CD4-positive, alpha-beta T cell treated with Interleukin-15 for 4 hours (primary cell): Measurements from ENCODE around the gene PPP2R5E.
"Not testable (repeated sequence)": the region's sequence is repeated elsewhere in the genome, so short reads cannot be mapped to it uniquely, and the experiment has no call there.

Experiments used
- DNase-seq: peaks from one replicate; pipeline ENCODE4 v3.0.0-alpha.2; 2020; ENCODE audit warnings: low spot score

The PPP2R5E gene

DNA sequence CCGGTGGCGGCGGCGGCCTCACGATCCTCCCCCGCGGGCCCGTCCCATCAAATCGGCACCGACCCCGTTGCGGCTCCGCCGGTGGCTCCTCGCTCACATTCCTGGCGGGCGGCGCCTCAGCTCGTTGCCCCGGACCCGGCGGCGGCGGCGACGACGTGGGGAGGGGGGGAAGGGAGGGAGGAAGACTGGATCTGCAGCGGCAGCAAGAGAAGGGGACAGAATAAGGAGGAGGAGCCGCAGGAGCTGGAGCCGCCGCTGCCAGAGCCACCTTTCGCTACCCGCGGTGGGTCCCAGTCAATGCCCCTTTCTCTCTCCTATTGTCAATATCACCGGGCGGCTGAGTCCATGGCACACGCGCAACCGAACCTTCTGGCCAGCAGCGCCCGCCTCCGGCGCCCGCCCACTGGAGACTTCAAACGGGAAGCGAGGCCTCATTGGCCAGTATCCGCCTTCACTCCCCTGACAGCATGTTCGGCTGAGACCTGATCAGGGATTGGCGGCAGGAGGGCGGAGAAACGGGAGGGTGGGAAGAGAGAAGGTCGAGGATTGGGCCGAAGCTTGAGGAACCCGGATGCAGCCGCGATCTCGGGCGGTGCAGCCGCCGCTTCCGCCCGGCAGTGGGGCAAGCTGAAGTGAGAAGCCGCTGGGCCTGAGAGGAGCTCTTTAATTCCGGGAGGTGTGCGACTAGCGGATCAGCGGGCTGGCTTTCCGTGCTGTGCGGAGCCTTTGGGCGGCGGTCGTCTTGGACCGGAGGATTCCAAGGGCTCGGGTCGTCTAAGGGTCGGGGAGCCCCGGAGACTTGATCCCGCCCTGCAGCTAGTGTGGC lies at the start of gene PPP2R5E:
TSS of gene PPP2R5E (minus strand) at position 378 of the 826 bp plus-strand sequence. CDS start 3,692 bp downstream, outside the sequence.
- DNase-seq: peak; percentile 98

DNA sequence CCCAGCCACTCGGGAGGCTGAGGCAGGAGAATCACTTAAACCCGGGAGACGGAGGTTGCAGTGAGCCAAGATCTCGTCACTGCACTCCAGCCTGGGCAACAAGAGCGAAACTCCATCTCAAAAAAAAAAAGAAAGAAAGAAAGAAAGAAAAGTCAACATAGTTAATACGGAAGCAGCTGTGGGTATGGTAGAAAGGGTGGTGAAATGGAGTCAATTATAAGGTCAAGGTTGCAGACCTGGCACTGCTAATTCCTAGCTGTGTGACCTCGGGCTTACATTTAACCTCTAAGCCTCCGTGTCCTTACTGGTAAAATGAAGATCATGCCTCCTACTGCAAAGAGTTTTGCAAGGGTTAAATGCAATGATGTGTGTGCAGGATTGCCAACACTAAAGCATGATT lies 39.9 kb upstream of the PPP2R5E start:
- DNase-seq: not testable (repeated sequence)

DNA sequence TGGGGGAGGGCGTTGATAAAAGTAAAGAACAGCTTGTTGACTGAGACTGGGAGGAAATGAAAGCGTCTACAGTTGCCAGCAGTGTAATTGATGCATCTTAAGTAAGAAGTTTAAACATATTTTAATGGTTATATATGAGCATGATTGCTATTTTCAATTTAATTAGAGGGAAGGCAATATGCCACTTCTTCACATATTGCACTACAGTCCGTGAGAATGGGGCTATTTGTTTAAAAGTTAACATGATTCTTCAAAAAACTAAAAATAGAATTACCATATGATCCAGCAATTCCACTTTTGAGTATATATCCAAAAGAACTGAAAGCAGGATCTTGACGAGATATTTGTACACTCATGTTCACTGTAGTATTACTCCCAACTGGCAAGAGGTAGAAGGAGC lies 38.3 kb upstream of the PPP2R5E start:
- no peak for DNase-seq

DNA sequence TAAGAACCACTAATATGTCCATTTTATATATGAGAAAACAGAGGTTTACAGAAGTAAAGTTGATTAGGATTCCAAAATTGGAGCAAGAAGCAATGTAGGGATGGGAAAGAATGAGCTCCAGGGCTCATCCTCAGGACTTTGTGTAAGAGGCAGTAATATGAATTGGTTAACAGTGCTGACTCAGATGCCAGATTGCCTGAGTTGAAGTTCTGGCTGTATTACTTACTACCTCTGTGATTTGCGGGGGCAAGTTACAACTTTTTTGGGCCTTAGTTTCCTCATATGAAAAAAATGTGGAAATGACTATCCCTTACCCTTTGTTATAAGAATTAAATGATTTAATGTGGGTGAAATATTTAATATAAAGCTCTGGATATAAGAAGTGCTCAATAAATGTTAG lies 35.1 kb upstream of the PPP2R5E start:
- DNase-seq: no peak

DNA sequence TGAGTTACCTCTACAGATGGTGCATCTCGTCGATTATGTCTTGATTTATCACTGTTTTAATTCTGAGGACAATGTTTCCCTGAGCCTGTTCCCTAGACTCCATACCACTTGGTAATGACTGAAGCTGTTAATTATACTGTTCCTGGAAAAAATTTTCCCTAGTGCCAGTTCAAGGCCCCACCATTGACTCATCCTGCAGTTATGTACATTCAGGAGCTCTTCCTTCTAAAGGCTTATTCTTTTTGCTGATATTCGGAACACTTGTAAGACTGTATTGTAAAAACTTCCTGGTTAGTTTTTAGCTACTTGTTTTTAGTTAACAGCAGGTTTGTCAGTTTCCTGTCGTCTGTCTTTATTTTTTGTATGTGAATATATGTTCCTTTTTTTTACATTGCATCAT lies 30.4 kb upstream of the PPP2R5E start:
- DNase-seq: no peak

DNA sequence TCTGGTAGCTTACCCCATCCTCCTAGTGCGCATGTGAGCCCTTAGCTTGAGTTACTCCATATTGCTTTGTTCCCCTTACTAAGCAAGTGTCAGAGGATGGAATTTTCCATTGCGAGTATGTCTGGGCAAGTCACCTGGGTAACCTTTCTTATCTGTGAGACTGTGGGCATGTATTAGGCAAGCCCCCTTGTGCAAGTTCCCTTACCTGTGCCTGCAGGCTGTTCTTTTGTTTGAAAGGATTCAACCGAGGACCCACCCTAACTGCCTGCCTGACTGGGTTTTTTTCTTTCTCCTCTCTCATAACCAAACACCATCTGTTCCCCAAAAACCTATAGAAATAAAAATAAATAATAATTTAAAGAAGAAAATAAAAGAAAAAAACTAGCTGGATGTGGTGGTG lies 22.3 kb upstream of the PPP2R5E start:
- DNase-seq: no peak

DNA sequence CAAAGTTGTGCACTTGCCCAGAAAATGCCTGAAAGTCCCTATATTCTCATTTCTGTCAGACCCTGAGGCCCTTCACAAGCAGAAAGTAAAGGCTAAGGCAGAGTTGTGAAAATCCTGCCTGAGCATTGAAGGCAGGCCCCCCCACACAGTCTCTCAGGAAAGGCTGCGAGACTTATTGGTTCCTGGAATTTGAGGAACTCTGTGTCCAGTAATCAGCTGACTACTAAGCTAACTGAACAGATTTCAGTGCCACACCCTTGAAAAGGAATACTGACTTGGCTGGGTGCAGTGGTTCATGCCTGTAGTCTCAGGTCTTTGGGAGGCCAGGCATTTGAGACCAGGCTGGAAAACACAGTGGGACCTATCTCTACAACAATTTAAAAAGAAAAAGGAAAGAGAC lies 21.1 kb upstream of the PPP2R5E start:
- DNase-seq: no peak

DNA sequence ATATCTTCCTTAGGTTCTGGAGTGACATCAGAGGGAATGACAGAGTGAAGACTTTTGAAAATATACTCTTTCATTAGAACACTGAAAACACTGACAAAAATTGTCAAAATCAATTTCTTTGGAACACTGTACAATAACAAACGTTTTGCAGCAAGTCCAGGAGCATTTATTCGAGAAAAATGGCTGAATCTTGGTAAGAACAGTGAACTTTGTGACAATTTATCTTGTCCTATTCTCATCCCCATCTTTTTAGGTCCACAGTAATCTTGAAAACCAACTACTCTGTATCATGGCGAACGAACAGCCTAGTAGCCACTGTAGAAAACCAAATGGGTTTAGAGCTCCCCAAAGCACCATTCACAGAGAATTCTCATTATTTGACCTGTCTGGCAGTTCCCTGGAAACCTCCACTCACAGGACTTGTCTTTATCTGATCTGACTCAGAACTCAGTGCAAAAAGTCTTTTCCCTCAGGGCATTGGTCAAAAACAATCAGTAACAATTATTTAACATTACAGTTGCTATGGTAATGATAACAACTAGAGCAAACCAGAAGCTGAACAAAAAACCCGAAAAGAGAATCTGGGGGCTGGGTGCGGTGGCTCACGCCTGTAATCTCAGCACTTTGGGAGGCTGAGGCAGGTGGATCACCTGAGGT lies 20.3 kb upstream of the PPP2R5E start:
- no peak for DNase-seq

DNA sequence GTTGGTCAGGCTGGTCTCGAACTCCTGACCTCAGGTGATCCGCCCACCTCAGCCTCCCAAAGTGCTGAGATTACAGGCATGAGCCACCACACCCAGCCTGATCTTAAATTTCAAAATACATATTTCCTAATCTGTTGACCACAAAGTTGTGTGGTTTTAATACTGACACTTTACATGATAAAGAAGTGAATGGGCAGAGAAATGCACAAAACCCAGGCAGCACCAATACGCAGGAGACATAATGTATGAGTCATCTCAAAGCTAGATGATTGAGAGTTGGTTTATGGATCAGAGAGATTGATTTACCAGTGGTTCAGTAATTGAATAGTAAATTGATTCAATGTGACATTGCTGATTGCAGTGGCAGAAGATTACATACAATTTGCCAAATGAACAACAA lies 19.2 kb upstream of the PPP2R5E start:
- no peak for DNase-seq

DNA sequence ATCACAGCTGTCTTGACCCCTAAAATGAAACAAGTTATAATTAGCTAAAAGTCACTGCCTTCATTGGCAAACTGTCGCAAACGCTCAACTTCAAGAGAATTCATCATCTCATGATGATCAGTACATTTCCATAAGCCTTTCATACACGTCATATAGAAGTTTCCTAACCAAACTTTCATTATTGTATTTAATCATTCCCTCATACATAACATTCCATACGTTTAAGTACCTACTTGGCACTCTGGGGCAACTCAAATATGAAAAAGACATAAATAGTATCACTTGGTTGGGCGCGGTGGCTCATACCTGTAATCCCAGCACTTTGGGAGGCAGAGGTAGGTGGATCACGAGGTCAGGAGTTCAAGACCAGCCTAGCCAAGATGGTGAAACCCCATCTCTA lies 12.4 kb upstream of the PPP2R5E start:
- DNase-seq: no peak

DNA sequence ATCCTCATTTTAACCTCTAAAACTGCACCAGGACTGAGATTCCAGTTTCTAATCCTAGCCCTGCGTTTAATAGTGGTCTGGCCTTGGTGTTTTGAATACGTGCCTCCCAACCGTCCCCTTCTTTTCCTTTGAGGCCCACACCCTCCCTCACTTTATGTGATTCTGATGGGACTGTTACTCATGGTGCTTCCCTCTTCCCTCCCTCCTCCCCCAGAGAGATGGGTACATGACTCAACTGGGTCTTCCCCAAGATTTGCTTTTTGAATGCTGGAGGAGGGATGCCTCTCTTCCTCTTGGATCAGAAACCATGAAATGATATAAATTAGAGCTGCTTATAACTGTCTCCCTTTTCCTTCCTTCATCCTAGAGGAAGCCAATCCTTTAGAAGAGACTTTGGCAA lies 8.2 kb upstream of the PPP2R5E start:
- no peak for DNase-seq

DNA sequence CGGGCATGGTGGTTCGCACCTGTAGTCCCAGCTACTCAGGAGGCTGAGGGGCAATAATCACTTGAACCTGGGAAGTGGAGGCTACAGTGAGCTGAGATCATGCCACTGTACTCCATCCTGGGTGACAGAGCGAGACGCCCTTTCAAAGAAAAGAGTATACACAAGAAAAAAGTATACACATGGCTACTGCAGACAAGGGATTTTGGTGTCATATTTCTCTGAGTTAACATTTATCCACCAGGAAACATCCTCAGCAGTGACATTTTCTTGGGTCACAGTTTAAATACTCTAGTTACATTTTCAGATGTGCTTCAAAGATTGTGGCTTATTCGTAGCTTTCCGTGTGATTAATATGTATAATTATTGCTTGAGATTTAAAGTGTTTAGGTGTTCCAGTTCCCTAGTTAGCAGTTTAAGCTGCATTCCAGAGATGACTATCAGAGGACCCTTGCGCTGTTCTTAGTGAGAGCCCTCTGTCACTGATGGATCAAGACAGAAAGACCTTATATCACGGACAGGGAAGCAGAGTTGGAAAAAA lies 4.7 kb upstream of the PPP2R5E start:
- DNase-seq: no peak

DNA sequence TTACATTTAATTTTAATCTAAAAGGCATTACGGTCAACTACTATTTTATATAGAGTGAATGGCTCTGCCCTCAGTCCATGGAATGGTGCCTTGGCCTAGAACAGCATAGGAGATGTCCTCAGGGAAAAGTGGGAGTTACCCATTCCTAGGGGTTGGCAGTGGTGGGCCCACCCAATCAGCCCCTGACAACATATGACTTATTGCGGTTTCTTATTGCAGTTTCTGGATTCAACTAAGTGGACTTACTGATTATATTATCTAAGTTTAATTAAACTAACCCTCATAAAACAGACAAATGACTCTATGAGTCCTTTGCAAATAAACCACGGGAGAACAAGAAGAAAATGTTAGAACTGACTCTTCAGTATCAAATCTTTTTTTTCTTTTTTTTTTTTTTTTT lies 2.3 kb upstream of the PPP2R5E start:
- no peak for DNase-seq

DNA sequence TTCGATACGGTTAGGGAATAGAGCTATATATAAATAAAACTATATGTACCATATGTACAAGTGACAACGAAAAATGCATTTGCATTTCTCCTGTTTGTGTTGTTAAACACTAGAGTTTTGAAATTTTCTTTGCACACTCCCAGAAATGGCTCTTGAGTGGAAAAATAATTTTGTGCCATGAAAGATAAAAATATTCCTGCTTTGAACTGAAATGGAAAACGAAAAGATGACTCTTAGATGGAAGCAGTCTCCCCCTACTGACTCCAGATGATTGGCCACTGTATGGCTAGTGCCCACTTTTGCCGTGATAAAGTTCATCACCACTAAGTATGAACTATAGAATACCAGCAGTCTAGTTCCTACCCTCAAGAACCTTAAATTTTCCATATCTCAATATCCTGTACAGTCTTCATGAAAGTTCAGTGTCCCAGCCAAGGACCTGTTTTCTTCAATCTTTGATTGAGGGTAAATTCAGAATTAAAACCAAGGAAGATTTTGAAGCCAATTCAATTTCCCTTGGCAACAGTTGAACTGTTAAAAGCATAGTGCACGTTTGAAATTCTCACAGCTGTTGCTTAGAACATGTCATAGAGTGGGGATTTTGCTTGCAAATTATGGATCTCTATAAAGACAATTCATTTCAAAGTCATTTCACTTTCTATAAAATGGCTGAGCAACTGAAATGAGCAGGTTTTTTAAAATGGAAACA lies 1.6 kb upstream of the PPP2R5E start:
- DNase-seq: no peak

DNA sequence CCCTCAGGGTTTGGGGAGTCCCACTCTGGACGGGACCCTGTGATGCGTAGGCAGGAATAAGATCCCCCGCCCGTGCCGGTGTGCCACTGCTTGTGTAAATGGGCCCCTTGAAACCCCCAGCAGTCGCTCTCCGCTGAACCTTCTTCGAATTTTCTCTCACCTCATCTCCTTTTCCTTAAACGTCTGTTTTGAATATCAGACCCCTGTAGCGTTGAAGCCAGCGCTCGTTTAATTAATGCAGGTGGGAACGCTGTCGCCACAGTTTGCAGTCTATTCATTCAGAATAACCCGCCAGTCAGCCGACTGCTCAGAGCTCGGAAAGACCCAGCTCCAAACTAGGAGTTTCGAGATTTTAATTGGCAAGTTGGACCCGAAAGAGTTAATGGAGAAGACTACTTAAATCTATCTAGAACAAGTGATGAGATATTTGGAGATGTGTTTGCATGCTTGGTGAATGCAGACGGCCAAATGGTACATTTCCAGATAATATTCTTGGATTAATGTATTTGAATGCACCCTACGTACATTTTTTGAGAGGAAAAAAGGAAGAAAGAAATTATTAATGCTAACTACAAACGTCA lies 739 bp upstream of the PPP2R5E start:
- no peak for DNase-seq

DNA sequence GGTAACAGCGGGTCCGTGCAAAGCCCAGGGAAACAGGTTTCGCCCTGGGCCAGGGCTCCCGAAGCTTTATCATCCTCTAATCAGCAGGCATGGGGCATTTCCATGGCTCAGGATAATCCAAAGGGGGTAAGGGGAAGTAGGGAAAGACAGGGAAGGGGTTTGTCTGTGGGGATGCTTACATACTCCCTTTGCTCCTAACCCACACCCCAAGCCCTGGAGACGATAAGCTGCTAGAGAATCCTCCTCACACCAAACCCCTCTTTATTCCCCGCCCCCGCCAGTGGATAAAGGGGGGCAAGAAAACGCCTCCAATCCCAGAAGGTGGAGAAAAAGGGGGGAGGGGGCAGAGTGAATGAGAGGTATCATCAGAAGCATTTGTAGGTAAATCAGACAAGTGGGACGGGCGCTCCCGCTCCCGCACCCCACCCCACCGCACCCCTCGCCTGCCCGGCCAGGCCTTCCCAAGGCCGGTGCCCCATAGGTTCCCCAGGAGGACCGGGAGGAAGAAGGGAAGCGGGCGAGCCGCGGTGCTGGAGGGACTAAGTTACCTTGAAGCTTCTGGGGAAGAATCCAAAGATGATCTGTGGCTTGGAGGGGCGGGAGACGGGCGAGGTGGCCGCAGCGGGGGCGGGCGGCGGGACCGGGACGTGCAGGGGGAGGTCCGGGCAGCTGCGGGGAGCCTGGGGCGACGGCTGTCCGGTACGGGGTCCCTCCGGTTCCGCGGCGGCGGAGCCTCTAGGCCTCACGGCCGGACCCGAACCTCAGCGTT lies 762 bp downstream of the PPP2R5E start:
- no peak for DNase-seq

DNA sequence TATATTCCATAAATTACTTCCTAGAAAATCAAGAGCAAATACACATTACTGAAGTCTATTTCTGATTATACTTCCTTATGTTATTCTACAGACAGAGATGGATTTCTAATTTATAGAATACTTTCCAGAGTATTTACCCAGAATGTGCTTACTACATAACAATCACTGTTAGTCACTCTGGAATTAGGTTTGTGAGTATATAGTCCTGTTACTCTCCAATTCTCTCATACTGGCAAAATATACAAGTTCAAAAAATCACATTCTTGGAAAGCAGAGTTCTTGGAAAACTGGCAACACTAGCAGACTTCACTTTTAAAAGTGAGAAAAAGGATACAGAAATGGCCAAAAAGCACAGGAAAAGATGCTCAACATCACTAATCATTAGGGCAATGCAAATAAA lies 7.3 kb downstream of the PPP2R5E start:
- DNase-seq: no peak

DNA sequence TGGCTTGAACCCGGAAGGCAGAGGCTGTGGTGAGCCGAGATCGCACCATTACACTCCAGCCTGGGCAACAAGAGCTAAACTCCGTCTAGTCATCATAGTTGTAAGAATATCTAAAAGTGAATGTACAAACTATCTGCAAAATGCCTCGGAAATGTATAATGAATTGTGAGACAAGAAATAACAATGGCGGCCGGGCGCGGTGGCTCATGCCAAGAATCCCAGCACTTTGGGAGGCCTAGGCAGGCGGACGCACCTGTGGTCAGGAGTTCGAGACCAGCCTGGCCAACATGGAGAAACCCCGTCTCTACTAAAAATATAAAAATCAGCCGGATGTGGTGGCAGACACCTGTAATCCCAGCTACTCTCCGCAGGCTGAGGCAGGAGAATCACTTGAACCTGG lies 9.7 kb downstream of the PPP2R5E start:
- DNase-seq: no peak

DNA sequence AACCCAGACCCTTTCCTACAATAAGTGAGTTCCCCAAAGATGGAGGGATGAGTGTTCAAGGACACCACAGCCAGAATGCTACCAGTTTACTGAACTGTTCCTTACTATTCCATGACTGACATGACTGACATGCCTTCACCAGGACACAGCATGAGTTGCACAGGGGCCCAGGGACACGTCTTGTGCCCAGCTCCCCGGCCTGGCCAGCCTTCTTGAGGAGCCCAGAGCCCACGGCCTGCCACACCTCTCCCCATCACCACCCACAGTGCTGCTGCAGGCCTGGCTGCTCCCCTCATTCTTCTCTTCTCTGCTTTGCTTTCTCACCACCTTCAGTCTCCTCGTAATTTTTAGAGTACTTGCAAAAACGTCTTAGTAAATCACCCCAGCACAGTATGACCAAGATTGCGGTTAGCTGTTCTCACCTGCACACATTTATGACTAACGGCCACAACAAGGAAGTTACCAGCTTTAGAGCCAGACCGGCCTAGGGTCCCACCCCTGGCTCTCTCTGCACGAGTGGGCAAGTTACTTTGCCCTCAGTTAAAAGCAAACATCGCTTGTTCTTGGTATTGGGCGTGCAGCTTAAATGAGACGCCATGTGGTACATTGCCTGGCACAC lies 18.5 kb downstream of the PPP2R5E start:
- DNase-seq: peak; percentile 59

DNA sequence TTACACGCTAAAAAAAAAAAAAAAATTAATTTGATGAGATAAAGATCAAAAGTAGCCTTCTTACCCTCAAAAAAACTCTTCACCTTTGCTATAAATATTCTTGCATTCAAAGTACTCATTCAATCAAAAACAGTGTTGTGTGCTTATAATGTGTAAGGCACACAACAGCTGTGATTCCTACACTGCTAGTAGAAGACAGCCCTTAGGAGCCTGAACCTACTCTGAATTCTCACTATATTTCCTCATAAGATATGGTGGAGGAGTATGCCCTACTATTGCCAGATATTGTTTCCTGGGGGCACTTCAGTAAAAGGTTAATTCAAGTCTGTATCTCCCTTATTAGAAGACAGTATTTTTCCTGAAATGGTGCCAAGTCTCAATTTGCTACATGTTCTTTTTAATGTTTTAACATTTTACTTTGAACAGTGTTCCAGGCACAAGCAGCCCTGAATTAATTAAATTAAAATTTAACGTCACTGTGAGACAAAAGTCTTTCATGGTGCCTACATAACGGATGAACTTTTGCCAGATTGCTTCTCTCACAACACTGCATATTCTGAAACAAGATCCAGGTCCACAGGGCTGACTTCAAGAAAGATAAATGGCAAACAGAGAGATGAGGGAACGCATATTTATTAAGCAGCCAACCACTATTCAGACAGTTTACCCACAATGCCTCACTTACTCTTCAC lies 19.3 kb downstream of the PPP2R5E start:
- no peak for DNase-seq

DNA sequence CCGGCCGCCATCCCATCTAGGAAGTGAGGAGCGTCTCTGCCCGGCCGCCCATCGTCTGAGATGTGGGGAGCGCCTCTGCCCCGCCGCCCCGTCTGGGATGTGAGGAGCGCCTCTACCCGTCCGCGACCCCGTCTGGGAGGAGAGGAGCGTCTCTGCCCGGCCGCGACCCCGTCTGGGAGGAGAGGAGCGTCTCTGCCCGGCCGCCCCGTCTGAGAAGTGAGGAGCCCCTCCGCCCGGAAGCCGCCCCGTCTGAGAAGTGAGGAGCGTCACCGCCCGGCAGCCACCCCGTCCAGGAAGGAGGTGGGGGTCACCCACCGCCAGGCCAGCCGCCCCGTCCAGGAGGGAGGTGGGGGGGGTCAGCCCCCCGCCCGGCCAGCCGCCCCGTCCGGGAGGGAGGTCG lies 20.7 kb downstream of the PPP2R5E start:
- not testable (repeated sequence) for DNase-seq
